ENCODE data around the gene APOB.

APOB gene

GRCh38 chr2:21017748-21018276, 26.1 kb downstream of the APOB start:
- DNase-seq (ENCODE audit: low read depth, low spot score): no peak

GRCh38 chr2:21015281-21015645, 28.6 kb downstream of the APOB start:
- DNase-seq (ENCODE audit: low read depth, low spot score): no peak

- DNase-seq (ENCODE audit: low read depth, low spot score): no peak
Observed at GRCh38 chr2:21014364-21015280, 29.3 kb downstream of the APOB start.

- no peak for DNase-seq (ENCODE audit: low read depth, low spot score)
Observed at GRCh38 chr2:21013043-21013816, 30.6 kb downstream of the APOB start.

- DNase-seq (ENCODE audit: low read depth, low spot score): no peak
Observed at GRCh38 chr2:21012557-21012937, 31.3 kb downstream of the APOB start.

- no peak for DNase-seq (ENCODE audit: low read depth, low spot score)
Observed at GRCh38 chr2:21011876-21012556, 31.9 kb downstream of the APOB start.

- no peak for DNase-seq (ENCODE audit: low read depth, low spot score)
Observed at GRCh38 chr2:21011453-21011852, 32.4 kb downstream of the APOB start.

- DNase-seq (ENCODE audit: low read depth, low spot score): no peak
Observed at GRCh38 chr2:21010813-21011439, 32.9 kb downstream of the APOB start.

- DNase-seq (ENCODE audit: low read depth, low spot score): no peak
Observed at GRCh38 chr2:21009662-21010225, 34.1 kb downstream of the APOB start.

- no peak for DNase-seq (ENCODE audit: low read depth, low spot score)
Observed at GRCh38 chr2:21008790-21009661, 34.8 kb downstream of the APOB start.

GRCh38 chr2:21008014-21008789, 35.7 kb downstream of the APOB start:
- DNase-seq (ENCODE audit: low read depth, low spot score): no peak

- DNase-seq (ENCODE audit: low read depth, low spot score): no peak
Observed at GRCh38 chr2:21007129-21008013, 36.5 kb downstream of the APOB start.

- DNase-seq (ENCODE audit: low read depth, low spot score): no peak
Observed at GRCh38 chr2:21006423-21007128, 37.3 kb downstream of the APOB start.

GRCh38 chr2:21005700-21006422, 38.0 kb downstream of the APOB start:
- DNase-seq (ENCODE audit: low read depth, low spot score): no peak

- no peak for DNase-seq (ENCODE audit: low read depth, low spot score)
Observed at GRCh38 chr2:21005111-21005699, 38.7 kb downstream of the APOB start.

GRCh38 chr2:21004181-21004572, 39.7 kb downstream of the APOB start:
- DNase-seq (ENCODE audit: low read depth, low spot score): no peak

Measured in ELF-1 (cell line).